Prostate gland (tissue), 2 donors: Measurements from ENCODE around the gene POLD2.

Experiments used
- POLR2A ChIP-seq: fragments of 450-650 bp; IDR thresholded peaks from one replicate; pipeline ENCODE4 v1.6.1; 2016; ENCODE audit warnings: antibody characterized with exemption, mild to moderate bottlenecking
- POLR2AphosphoS5 ChIP-seq: sonication (generic); formaldehyde crosslinking; IDR thresholded peaks from one replicate; pipeline ENCODE4 v1.6.1; 2017; ENCODE audit warnings: antibody characterized with exemption
- TF ChIP-seq, protein P1 (sequence below), 4 experiments: fragments of 200-600 bp in 2 of 4; fragments of 450-650 bp in 2 of 4; sonication (generic) in 2 of 4; IDR thresholded peaks; 1 replicate in 3 of 4; 2 replicates in 1 of 4; pipeline ENCODE4 v1.5.1; 2016 to 2019; ENCODE audit warnings: antibody characterized with exemption in 4 of 4, mild to moderate bottlenecking in 2 of 4, moderate library complexity in 2 of 4

DNA sequence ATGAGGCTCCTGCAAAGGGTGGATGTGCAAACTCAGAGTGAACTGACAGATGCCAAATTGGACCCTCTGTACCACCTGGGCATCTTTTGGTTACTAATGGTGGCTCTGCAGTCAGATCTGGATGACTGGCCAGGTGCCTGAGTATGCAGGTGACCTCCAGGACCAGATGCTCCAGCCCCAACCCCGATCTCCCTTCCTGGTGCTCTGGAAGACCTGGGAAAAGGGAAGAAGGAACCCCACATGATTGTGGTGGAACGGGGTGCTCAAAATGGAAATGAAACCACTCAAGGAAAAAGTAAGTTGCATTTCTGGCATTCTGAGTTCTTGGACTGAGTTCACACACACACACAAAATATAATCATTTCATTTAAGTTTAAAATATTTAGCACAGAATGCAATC, 29.0 kb downstream of the POLD2 start:
- TF ChIP-seq, protein P1, sequence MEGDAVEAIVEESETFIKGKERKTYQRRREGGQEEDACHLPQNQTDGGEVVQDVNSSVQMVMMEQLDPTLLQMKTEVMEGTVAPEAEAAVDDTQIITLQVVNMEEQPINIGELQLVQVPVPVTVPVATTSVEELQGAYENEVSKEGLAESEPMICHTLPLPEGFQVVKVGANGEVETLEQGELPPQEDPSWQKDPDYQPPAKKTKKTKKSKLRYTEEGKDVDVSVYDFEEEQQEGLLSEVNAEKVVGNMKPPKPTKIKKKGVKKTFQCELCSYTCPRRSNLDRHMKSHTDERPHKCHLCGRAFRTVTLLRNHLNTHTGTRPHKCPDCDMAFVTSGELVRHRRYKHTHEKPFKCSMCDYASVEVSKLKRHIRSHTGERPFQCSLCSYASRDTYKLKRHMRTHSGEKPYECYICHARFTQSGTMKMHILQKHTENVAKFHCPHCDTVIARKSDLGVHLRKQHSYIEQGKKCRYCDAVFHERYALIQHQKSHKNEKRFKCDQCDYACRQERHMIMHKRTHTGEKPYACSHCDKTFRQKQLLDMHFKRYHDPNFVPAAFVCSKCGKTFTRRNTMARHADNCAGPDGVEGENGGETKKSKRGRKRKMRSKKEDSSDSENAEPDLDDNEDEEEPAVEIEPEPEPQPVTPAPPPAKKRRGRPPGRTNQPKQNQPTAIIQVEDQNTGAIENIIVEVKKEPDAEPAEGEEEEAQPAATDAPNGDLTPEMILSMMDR (IDR thresholded peaks at IDR 0.05) = no peak
- TF ChIP-seq POLR2A (no peak), POLR2AphosphoS5 (no peak)
